G401 (cell line): Measurements from ENCODE around the gene IL6ST. TPM values are rescaled to one million over a fixed set of nuclear protein-coding genes. Genes with fewer than 3 reads are reported as not detected.

ENCODE experiments used
- DNase-seq: peaks from one replicate; pipeline ENCODE4 v3.0.0-alpha.2; 2015; ENCODE audit warnings: low spot score
- in situ Hi-C: cut with HindIII; loops from 2 replicates; pipeline ENCODE4 v1.10.0; 2016; ENCODE audit warnings: low sequenced_read_pairs, mixed read lengths
- total RNA-seq: library from RNA; depleted of rRNA; stranded (reverse); fragments of >200 nt; shearing (Covaris generic); gene quantifications from 2 replicates; pipeline ENCODE4 v1.2.3, GENCODE V29; 2014

Gene IL6ST
- total RNA-seq, 1 experiment from 2014 or later: 10.2 TPM

- DNase-seq: no peak
- in situ Hi-C loops: no loop called here
These were observed 68.3 kb downstream of the IL6ST start for GRCh38 chr5:55926476-55926875.

GRCh38 chr5:55925712-55926111 is 69.1 kb downstream of the IL6ST start:
- in situ Hi-C loops: no loop called here
- DNase-seq: no peak

GRCh38 chr5:55925181-55925580 is 69.6 kb downstream of the IL6ST start:
- in situ Hi-C loops: no loop called here
- no peak for DNase-seq

- no peak for DNase-seq
- in situ Hi-C loops: no loop called here
These were observed 70.0 kb downstream of the IL6ST start for GRCh38 chr5:55924744-55925143.

GRCh38 chr5:55923865-55924500 is 70.8 kb downstream of the IL6ST start:
- in situ Hi-C loops: no loop called here
- no peak for DNase-seq

- in situ Hi-C loops: no loop called here
- no peak for DNase-seq
These were observed 71.5 kb downstream of the IL6ST start for GRCh38 chr5:55923177-55923771.

GRCh38 chr5:55921617-55922016 is 73.1 kb downstream of the IL6ST start:
- in situ Hi-C loops: no loop called here
- no peak for DNase-seq

GRCh38 chr5:55920784-55921183 is 74.0 kb downstream of the IL6ST start:
- DNase-seq: peak; percentile 23
- in situ Hi-C loops: no loop called here

GRCh38 chr5:55919625-55920024 is 75.1 kb downstream of the IL6ST start:
- in situ Hi-C loops: no loop called here
- DNase-seq: no peak

- in situ Hi-C loops: no loop called here
These were observed 76.4 kb downstream of the IL6ST start for GRCh38 chr5:55918087-55919035.

GRCh38 chr5:55917402-55918086 is 77.2 kb downstream of the IL6ST start:
- DNase-seq: no peak
- in situ Hi-C loops: no loop called here

More at GRCh38 chr5:55918087-55919035, 76.4 kb downstream of the IL6ST start:
- DNase-seq: no peak

GRCh38 chr5:55916986-55917385 is 77.8 kb downstream of the IL6ST start:
- DNase-seq: no peak

GRCh38 chr5:55915783-55916182 is 79.0 kb downstream of the IL6ST start:
- DNase-seq: no peak
- in situ Hi-C loops: no loop called here

More at GRCh38 chr5:55916986-55917385, 77.8 kb downstream of the IL6ST start:
- in situ Hi-C loops: no loop called here

GRCh38 chr5:55914971-55915370 is 79.8 kb downstream of the IL6ST start:
- in situ Hi-C loops: no loop called here
- DNase-seq: no peak

GRCh38 chr5:55913466-55914413 is 81.0 kb downstream of the IL6ST start:
- in situ Hi-C loops: no loop called here
- no peak for DNase-seq

- DNase-seq: no peak
- in situ Hi-C loops: no loop called here
These were observed 82.7 kb downstream of the IL6ST start for GRCh38 chr5:55911784-55912653.

- in situ Hi-C loops: no loop called here
- DNase-seq: no peak
These were observed 86.0 kb downstream of the IL6ST start for GRCh38 chr5:55908804-55909203.

- DNase-seq: no peak
- in situ Hi-C loops: no loop called here
These were observed 86.8 kb downstream of the IL6ST start for GRCh38 chr5:55907927-55908326.
